Memory B cell (primary cell): Measurements from ENCODE around the gene TOMM22.
A peak's percentile ranks its signal among the peaks of the same experiment; 100 is the strongest.

Experiments used
- ATAC-seq: fragments of 150-1000 bp; cut with Tn5 transposase; 2 replicates; pipeline ENCODE4 v1.10.0; 2021; ENCODE audit warnings: low read depth, mild to moderate bottlenecking, moderate library complexity
- DNase-seq, 2 donors: peaks; one replicate each; pipeline ENCODE4 v3.0.0; 2022; ENCODE audit warnings: low spot score in 2 of 2
- H3K27ac Mint-ChIP-seq: one replicate; pipeline ENCODE4 v1.8.0; 2022; ENCODE audit warnings: mild to moderate bottlenecking, moderate library complexity, mixed read lengths
- H3K27me3 Mint-ChIP-seq: one replicate; pipeline ENCODE4 v1.8.0; 2022; ENCODE audit warnings: mixed read lengths
- H3K36me3 Mint-ChIP-seq: one replicate; pipeline ENCODE4 v1.8.0; 2022; ENCODE audit warnings: mild to moderate bottlenecking, mixed read lengths
- H3K4me1 Mint-ChIP-seq: one replicate; pipeline ENCODE4 v1.8.0; 2022; ENCODE audit warnings: mixed read lengths
- H3K4me3 Mint-ChIP-seq: one replicate; pipeline ENCODE4 v1.8.0; 2022; ENCODE audit warnings: mild to moderate bottlenecking, moderate library complexity, mixed read lengths
- H3K9me3 Mint-ChIP-seq: one replicate; pipeline ENCODE4 v1.8.0; 2022; ENCODE audit warnings: mixed read lengths

TOMM22 gene

GRCh38 chr22:38713921-38714320 is 32.2 kb downstream of the TOMM22 start:
- H3K36me3 Mint-ChIP-seq, result peaks cover 33% of the 10 kb centered on the region
- H3K4me1 Mint-ChIP-seq, result peaks cover 45% of the 10 kb centered on the region
- H3K27me3 Mint-ChIP-seq, result no peaks in the 10 kb centered on the region
- no peak for DNase-seq
- H3K4me3 Mint-ChIP-seq, result no peak overlapping the region
- peak overlapping the region; percentile 76 for H3K27ac Mint-ChIP-seq
- H3K9me3 Mint-ChIP-seq, result no peaks in the 10 kb centered on the region
- ATAC-seq, result no peak

- peak overlapping the region; percentile 4 for H3K27ac Mint-ChIP-seq
- H3K4me3 Mint-ChIP-seq, result no peak overlapping the region
- no peaks in the 10 kb centered on the region for H3K9me3 Mint-ChIP-seq
- H3K27me3 Mint-ChIP-seq, result no peaks in the 10 kb centered on the region
- ATAC-seq (no peak), DNase-seq (no peak)
- peaks cover 33% of the 10 kb centered on the region for H3K36me3 Mint-ChIP-seq
- H3K4me1 Mint-ChIP-seq, result peaks cover 37% of the 10 kb centered on the region
Observed at GRCh38 chr22:38715176-38715764, 33.5 kb downstream of the TOMM22 start.

- peaks cover 34% of the 10 kb centered on the region for H3K4me1 Mint-ChIP-seq
Observed at GRCh38 chr22:38715852-38716251, 34.1 kb downstream of the TOMM22 start.

GRCh38 chr22:38716271-38716670 is 34.5 kb downstream of the TOMM22 start:
- H3K27me3 Mint-ChIP-seq, result no peaks in the 10 kb centered on the region
- H3K4me1 Mint-ChIP-seq, result peaks cover 31% of the 10 kb centered on the region
- no peak for ATAC-seq
- no peak overlapping the region for H3K27ac Mint-ChIP-seq
- peaks cover 29% of the 10 kb centered on the region for H3K36me3 Mint-ChIP-seq
- no peaks in the 10 kb centered on the region for H3K9me3 Mint-ChIP-seq
- no peak for DNase-seq
- H3K4me3 Mint-ChIP-seq, result no peak overlapping the region

More at GRCh38 chr22:38715852-38716251, 34.1 kb downstream of the TOMM22 start:
- Mint-ChIP-seq H3K4me3 (no peak overlapping the region), H3K36me3 (peaks cover 31% of the 10 kb centered on the region), H3K9me3 (no peaks in the 10 kb centered on the region), H3K27ac (no peak overlapping the region), H3K27me3 (no peaks in the 10 kb centered on the region)
- DNase-seq (no peak), ATAC-seq (no peak)

- Mint-ChIP-seq H3K27ac (peak overlapping the region; percentile 65), H3K27me3 (no peaks in the 10 kb centered on the region), H3K9me3 (no peaks in the 10 kb centered on the region), H3K4me3 (no peak overlapping the region), H3K36me3 (peaks cover 33% of the 10 kb centered on the region), H3K4me1 (peaks cover 34% of the 10 kb centered on the region)
- no peak for DNase-seq
- no peak for ATAC-seq
Observed at GRCh38 chr22:38716826-38717225, 35.1 kb downstream of the TOMM22 start.

- DNase-seq, result no peak
- Mint-ChIP-seq H3K36me3 (peaks cover 30% of the 10 kb centered on the region), H3K4me1 (peaks cover 31% of the 10 kb centered on the region), H3K27ac (peak overlapping the region; percentile 65), H3K27me3 (no peaks in the 10 kb centered on the region), H3K4me3 (no peak overlapping the region), H3K9me3 (no peaks in the 10 kb centered on the region)
- no peak for ATAC-seq
Observed at GRCh38 chr22:38717244-38717643, 35.5 kb downstream of the TOMM22 start.

GRCh38 chr22:38718414-38718813 is 36.7 kb downstream of the TOMM22 start:
- Mint-ChIP-seq H3K4me3 (no peak overlapping the region), H3K36me3 (peaks cover 29% of the 10 kb centered on the region), H3K27me3 (no peaks in the 10 kb centered on the region), H3K27ac (peak overlapping the region; percentile 57), H3K4me1 (peaks cover 23% of the 10 kb centered on the region), H3K9me3 (no peaks in the 10 kb centered on the region)
- no peak for DNase-seq
- no peak for ATAC-seq

GRCh38 chr22:38719196-38719595 is 37.4 kb downstream of the TOMM22 start:
- Mint-ChIP-seq H3K36me3 (peaks cover 32% of the 10 kb centered on the region), H3K4me3 (no peak overlapping the region), H3K4me1 (peaks cover 17% of the 10 kb centered on the region), H3K9me3 (no peaks in the 10 kb centered on the region), H3K27me3 (no peaks in the 10 kb centered on the region), H3K27ac (no peak overlapping the region)
- ATAC-seq, result no peak
- no peak for DNase-seq

GRCh38 chr22:38720350-38720749 is 38.6 kb downstream of the TOMM22 start:
- Mint-ChIP-seq H3K9me3 (no peaks in the 10 kb centered on the region), H3K4me1 (peaks cover 13% of the 10 kb centered on the region), H3K4me3 (no peak overlapping the region), H3K27ac (no peak overlapping the region), H3K36me3 (peaks cover 37% of the 10 kb centered on the region), H3K27me3 (no peaks in the 10 kb centered on the region)
- DNase-seq (no peak), ATAC-seq (no peak)

GRCh38 chr22:38721551-38721950 is 39.8 kb downstream of the TOMM22 start:
- H3K27ac Mint-ChIP-seq, result no peak overlapping the region
- DNase-seq (no peak), ATAC-seq (no peak)
- peaks cover 14% of the 10 kb centered on the region for H3K4me1 Mint-ChIP-seq
- H3K9me3 Mint-ChIP-seq, result no peaks in the 10 kb centered on the region
- no peaks in the 10 kb centered on the region for H3K27me3 Mint-ChIP-seq
- no peak overlapping the region for H3K4me3 Mint-ChIP-seq
- peaks cover 36% of the 10 kb centered on the region for H3K36me3 Mint-ChIP-seq

- no peak for ATAC-seq
- H3K4me3 Mint-ChIP-seq, result no peak overlapping the region
- peaks cover 11% of the 10 kb centered on the region for H3K4me1 Mint-ChIP-seq
- H3K9me3 Mint-ChIP-seq, result no peaks in the 10 kb centered on the region
- H3K27me3 Mint-ChIP-seq, result no peaks in the 10 kb centered on the region
- H3K27ac Mint-ChIP-seq, result no peak overlapping the region
- no peak for DNase-seq
- H3K36me3 Mint-ChIP-seq, result peaks cover 29% of the 10 kb centered on the region
Observed at GRCh38 chr22:38724176-38724575, 42.4 kb downstream of the TOMM22 start.

- DNase-seq (no peak), ATAC-seq (peak; percentile 86)
- Mint-ChIP-seq H3K36me3 (peaks cover 30% of the 10 kb centered on the region), H3K27ac (peak overlapping the region; percentile 67), H3K9me3 (no peaks in the 10 kb centered on the region), H3K4me3 (peak overlapping the region; percentile 30), H3K4me1 (peaks cover 12% of the 10 kb centered on the region), H3K27me3 (no peaks in the 10 kb centered on the region)
Observed at GRCh38 chr22:38724926-38725571, 43.3 kb downstream of the TOMM22 start.

- H3K27ac Mint-ChIP-seq, result no peak overlapping the region
- DNase-seq, result no peak
- H3K9me3 Mint-ChIP-seq, result no peaks in the 10 kb centered on the region
- H3K4me1 Mint-ChIP-seq, result peaks cover 14% of the 10 kb centered on the region
- no peak for ATAC-seq
- H3K36me3 Mint-ChIP-seq, result peaks cover 37% of the 10 kb centered on the region
- no peak overlapping the region for H3K4me3 Mint-ChIP-seq
- H3K27me3 Mint-ChIP-seq, result no peaks in the 10 kb centered on the region
Observed at GRCh38 chr22:38725900-38726655, 44.3 kb downstream of the TOMM22 start.

- H3K27ac Mint-ChIP-seq, result peak overlapping the region; percentile 11
- no peaks in the 10 kb centered on the region for H3K27me3 Mint-ChIP-seq
- no peaks in the 10 kb centered on the region for H3K9me3 Mint-ChIP-seq
- no peak for ATAC-seq
- H3K4me3 Mint-ChIP-seq, result no peak overlapping the region
- peaks cover 34% of the 10 kb centered on the region for H3K36me3 Mint-ChIP-seq
- peaks cover 11% of the 10 kb centered on the region for H3K4me1 Mint-ChIP-seq
- no peak for DNase-seq
Observed at GRCh38 chr22:38727123-38727522, 45.4 kb downstream of the TOMM22 start.
